PC-9 (cell line): ENCODE measurements around the gene SPIRE2.

Experiments
- CTCF ChIP-seq: fragments of 200-600 bp; sonication (generic); conservative IDR thresholded peaks from 2 replicates; pipeline ENCODE4 v1.6.1; 2017; ENCODE audit warnings: mixed run types, antibody characterized with exemption, mild to moderate bottlenecking, moderate library complexity
- EZH2 ChIP-seq: fragments of 200-600 bp; sonication (generic); IDR thresholded peaks from 2 replicates; pipeline ENCODE4 v1.8.0; 2017; ENCODE audit warnings: antibody characterized with exemption, low read depth

- TF ChIP-seq EZH2 (no peak), CTCF (no peak)
Observed at GRCh38 chr16:89791278-89791995, 36.8 kb upstream of the SPIRE2 start.
